GM08714 (cell line): ENCODE results near the gene WDR27.

Experiments
- H3K4me3 ChIP-seq: fragments of 200-500 bp; sonication (Bioruptor generic); 2 replicates; pipeline ENCODE4 v1.5.1; 2014; ENCODE audit warnings: mild to moderate bottlenecking, low read length, inconsistent platforms
- ZNF274 ChIP-seq: IDR thresholded peaks from 2 replicates; pipeline ENCODE4 v1.6.1; 2012; ENCODE audit warnings: mild to moderate bottlenecking, low read depth, low read length

Gene WDR27

GRCh38 chr6:169427856-169428255 is 274.0 kb downstream of the WDR27 start:
- TF ChIP-seq ZNF274: no peak

DNA sequence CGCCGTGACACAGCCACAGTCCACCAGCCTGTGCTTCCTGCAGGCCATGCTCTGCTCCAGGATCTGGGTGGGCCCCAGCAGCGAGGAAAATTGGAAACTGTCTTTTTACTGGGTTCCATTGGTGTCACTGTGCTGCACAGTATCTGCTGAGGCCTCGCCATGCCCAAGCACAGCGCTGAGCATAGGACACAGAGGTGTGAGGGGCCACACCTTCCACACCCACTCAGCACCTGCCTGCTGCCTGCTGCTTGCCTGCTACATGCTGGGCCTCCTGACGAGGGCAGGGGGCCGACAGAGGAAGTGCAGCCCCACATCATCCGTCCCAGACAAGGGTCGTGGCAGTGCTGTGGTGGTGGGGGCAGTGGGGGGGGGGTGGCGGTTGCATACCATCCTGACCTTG is 275.2 kb downstream of the WDR27 start:
- TF ChIP-seq ZNF274: no peak
- no peak overlapping the region for H3K4me3 ChIP-seq

More at GRCh38 chr6:169427856-169428255, 274.0 kb downstream of the WDR27 start:
- H3K4me3 ChIP-seq: no peak overlapping the region

DNA sequence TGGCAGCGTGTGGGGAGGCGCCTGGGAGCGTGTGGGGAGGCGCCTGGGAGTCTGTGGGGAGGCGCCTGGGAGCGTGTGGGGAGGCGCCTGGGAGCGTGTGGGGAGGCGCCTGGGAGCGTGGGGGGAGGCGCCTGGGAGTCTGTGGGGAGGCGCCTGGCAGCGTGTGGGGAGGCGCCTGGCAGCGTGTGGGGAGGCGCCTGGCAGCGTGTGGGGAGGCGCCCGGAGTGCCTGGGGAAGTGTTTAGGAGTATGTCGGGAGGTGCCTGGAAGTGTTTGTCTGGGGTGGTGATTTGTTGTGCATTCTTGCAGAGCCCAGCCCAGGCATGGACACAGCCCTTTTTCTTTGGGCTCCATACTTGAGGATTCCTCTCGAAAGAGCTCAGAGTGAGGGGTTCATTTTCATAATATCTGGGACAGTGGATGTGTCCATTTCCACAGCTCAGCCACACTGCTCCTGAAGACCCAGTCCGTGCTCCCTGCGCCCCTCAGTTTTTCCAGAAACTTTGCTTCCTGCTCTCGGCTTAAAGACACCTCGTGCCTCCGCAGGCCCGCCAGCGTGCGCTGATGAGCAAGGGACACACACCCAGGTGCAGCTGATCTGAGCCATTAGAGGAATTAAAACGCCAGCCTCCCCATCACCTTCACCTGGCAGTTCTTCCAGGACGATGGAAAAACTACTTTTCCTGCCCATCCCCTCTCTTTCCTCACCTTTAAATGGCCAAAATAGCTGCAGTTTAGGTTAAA is 276.0 kb downstream of the WDR27 start:
- H3K4me3 ChIP-seq: no peak overlapping the region
- TF ChIP-seq ZNF274: no peak

- no peak overlapping the region for H3K4me3 ChIP-seq
- TF ChIP-seq ZNF274: no peak
Observed at GRCh38 chr6:169424821-169425240, 277.0 kb downstream of the WDR27 start.

DNA sequence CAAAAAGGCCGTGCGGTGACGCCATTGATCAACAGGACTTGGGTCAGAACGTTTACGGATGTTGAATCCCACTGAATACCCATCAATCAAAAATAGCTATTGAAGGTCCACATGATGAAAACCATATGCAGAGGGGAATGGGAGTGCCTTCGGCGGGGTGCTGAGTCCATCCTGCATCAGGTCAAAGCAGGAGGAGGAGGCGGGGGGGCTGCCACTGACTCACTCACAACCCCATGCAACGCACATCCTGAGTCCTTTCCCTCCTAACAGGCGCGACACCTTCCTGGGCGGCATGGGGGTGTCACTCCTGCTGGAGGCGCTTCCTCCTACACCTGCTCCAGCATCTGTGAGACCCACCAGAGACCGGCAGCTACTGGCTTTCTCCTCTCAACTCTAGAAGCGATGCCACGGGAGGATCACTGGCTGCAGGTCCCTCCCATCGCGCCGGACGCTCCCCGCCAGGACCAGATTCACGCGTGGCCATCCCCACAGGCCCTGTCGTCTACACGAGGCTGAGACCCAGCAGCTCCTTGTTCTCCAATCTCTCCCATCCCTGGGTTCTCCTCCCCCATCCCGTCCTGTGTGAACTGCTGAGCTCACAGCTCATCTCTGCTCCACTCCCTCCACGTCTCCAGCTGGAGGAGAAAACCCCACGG is 277.6 kb downstream of the WDR27 start:
- TF ChIP-seq ZNF274: no peak
- no peak overlapping the region for H3K4me3 ChIP-seq

GRCh38 chr6:169421586-169422264 is 280.1 kb downstream of the WDR27 start:
- no peak for TF ChIP-seq ZNF274
- H3K4me3 ChIP-seq: no peak overlapping the region

DNA sequence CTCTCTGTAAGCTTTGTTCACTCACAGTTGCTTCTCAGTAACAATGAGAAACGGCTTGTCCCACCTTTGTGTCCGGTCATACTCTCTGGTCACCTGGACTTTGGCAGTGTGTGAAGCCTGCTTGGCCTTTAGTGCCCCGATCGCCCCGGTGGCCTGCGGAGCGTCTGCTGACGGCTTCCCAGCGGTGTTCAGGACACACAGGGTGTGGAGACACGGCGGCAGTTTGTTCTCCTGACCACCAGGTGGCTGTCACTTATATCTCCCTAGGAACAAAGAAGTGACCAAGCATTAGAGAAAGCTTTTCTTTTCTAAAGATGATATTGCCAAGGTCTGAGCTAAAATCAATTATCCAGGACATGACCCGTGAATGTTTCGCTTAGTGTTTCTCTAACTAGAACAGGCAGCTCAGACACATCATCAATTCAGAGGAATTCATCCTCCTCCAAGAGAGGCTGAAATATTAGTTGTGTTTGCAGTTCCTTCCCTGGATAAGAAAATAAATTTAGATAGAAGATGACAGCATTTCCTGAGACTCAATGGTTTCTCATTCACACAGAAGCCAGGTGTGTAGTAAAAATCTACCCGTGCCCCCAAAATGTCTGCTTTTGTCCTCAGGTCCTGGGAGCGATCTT is 280.8 kb downstream of the WDR27 start:
- no peak overlapping the region for H3K4me3 ChIP-seq
- TF ChIP-seq ZNF274: no peak

DNA sequence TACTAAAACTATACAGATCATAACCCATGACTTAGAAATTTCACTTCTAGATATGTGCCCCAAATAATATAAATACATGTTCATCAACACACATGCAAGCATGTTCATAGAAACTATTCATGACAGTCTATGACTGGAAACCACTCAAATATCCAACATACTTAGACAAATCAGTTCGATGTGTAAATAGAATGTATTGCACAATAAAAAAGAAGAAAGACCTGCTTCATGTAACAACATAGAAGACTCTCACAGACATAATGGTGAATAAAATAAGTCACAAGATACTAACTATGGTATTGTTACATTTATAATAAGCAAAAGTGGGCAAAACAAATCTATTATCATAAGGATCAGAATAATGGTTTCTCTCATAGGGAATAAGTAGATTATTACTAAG is 284.7 kb downstream of the WDR27 start:
- TF ChIP-seq ZNF274: no peak
- H3K4me3 ChIP-seq: no peak overlapping the region

DNA sequence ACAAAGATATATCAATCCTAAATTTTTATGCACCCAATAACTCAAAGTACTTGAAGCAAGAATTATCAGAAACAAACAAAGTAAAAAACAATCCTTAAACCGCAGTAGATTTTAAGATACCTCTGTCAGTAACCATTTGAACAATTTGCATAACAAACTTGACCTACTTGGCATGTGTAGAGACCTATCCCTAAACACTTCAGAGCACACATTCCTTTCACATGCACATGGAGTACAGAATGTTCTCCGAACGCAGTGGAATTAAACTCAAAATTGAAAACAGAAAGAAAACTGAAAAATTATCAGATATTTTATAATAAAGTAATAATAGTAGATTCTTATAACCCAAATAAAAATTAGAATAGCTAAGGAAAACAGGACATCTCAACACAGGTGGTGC is 285.6 kb downstream of the WDR27 start:
- TF ChIP-seq ZNF274: no peak
- H3K4me3 ChIP-seq: no peak overlapping the region

DNA sequence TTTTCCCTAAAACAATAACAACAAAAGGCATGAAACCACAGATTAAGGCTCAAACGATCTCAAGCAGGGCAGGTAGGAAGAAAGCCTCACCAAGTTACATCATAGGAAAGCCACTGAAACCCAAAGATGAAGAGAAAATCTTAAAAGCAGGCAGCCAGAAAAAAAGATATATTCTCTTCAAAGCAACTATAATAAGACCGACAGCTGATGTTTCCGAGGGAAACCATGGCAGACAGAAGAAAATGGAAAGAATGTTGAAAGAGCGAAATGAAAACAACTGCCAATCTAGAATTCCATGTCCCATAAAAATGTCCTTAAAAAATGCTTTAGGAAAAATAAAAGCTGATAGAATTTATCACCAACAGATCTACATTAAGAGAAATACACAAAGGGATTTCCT is 286.6 kb downstream of the WDR27 start:
- no peak for TF ChIP-seq ZNF274
- no peak overlapping the region for H3K4me3 ChIP-seq

DNA sequence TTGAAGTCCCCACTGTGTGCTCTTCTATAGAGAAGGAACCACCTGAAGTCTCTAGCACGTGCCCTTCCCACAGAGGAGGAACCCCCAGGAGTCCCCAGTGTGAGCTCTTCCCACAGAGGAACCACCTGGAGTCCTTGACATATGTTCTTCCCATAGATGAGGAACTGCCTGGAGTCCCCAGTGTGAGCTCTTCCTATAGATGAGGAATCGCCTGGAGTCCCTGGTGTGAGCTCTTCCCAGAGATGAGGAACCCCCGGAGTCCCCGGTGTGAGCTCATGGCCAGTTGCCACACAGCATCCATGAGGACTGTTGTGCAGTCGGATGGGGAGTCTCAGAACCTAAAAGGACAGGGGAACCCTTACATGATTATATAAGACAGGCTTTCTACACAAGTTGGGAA is 290.1 kb downstream of the WDR27 start:
- TF ChIP-seq ZNF274: no peak
- H3K4me3 ChIP-seq: no peak overlapping the region

- TF ChIP-seq ZNF274: no peak
- no peak overlapping the region for H3K4me3 ChIP-seq
Observed at GRCh38 chr6:169411296-169411695, 290.5 kb downstream of the WDR27 start.

DNA sequence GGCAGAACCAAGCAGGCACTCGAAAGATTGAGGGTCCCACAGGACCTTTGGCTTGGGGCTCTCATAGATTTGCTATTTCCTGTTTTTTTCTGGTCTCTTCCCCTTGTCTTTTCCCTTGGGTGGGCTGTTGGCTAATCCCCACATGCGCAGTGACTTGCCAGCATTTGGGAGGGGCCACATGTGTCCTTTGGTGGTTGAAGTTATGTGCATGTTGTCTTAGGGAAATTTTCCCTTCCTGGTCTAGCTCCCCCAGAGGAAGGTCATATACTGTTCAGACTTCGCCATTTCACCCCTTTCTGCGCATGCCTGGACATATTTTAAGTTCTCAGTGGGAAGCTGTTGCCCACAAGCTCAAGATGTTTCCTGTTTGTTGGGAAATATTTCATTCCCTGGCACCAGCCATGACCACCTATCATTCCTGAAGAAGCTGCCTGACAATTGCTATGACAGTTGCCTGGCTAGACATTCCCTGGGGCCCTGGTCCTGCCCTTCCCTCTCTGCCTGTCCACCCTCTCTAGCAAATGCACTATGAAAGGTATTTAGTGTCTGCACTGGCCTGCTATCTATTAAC is 292.0 kb downstream of the WDR27 start:
- no peak overlapping the region for H3K4me3 ChIP-seq
- no peak for TF ChIP-seq ZNF274

DNA sequence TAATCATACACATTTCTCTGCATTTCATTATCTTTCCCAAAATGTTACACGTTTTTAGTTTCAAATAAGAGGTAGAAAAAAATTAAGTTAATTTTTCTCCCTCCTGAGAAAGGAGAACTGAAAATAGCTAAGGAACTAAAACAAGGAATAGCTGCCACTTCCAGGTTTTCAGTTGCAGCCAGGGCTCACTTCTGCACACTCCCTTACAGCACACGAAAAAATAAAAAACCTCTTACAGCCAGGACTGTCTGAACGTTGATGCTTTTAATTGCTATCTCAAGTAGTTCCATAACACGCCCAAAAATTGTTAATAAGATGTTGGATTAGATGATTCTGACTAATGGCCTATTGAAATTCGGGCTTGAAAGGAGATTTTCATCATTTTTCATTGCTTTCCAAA is 294.5 kb downstream of the WDR27 start:
- no peak overlapping the region for H3K4me3 ChIP-seq
- no peak for TF ChIP-seq ZNF274
